Esophagus squamous epithelium (tissue), 5 donors: ENCODE results near the gene TRIM23. TPM values are rescaled to one million over a fixed set of nuclear protein-coding genes. Genes with fewer than 3 reads are reported as not detected.
"Not testable (repeated sequence)": the region's sequence is repeated elsewhere in the genome, so short reads cannot be mapped to it uniquely, and the experiment has no call there.

ENCODE experiments used
- DNase-seq: peaks from one replicate; lab custom pipeline; 2025; lab: John Stamatoyannopoulos, UW
- H3K27ac ChIP-seq, 4 donors: fragments of 200-600 bp; sonication (generic); one replicate each; pipeline ENCODE4 v1.5.1; 2016 to 2019; ENCODE audit warnings: mild to moderate bottlenecking in 1 of 4
- H3K27me3 ChIP-seq, 4 donors: fragments of 200-600 bp; sonication (generic); 1 replicate in 3 of 4; 2 replicates in 1 of 4; pipeline versions ENCODE4 v1.5.1 to v1.6.0; 2017 to 2021; ENCODE audit warnings: antibody characterized with exemption in 1 of 4
- H3K36me3 ChIP-seq, 3 donors: fragments of 200-600 bp; sonication (generic); one replicate each; pipeline ENCODE4 v1.5.1; 2016 to 2019
- H3K4me1 ChIP-seq, 3 donors: fragments of 200-600 bp; sonication (generic); one replicate each; pipeline ENCODE4 v1.5.1; 2017 to 2019
- H3K4me3 ChIP-seq, 4 donors: fragments of 200-600 bp; sonication (generic); 1 replicate in 3 of 4; 2 replicates in 1 of 4; pipeline ENCODE4 v1.5.1; 2016 to 2019; ENCODE audit warnings: mild to moderate bottlenecking in 2 of 4, moderate library complexity in 1 of 4
- H3K9me3 ChIP-seq, 3 donors: fragments of 200-600 bp; sonication (generic); one replicate each; pipeline ENCODE4 v1.5.1; 2016 to 2019
- POLR2A ChIP-seq, 4 donors: fragments of 450-650 bp; IDR thresholded peaks; one replicate each; pipeline ENCODE4 v1.6.1; 2017; ENCODE audit warnings: antibody characterized with exemption in 4 of 4, mild to moderate bottlenecking in 4 of 4, moderate library complexity in 3 of 4
- WGBS, 2 donors: methylation state at CpG; one replicate each; pipeline ENCODE4 v1.1.5; 2018; 5-methylcytosine and 5-hydroxymethylcytosine counted together
- intact Hi-C: fragments of 100-400 bp; cut with DNase I; formaldehyde crosslinking; loops from one replicate; pipeline ENCODE4 v1.15.0; 2022
- total RNA-seq, 4 donors: library from RNA; depleted of rRNA; stranded (reverse); fragments of >200 nt; gene quantifications; one replicate each; pipeline ENCODE4 v1.1.0, GENCODE V29; 2016
- TF ChIP-seq, protein P1 (sequence below), 6 experiments: fragments of 450-650 bp in 4 of 6; fragments of 200-600 bp in 2 of 6; sonication (generic) in 2 of 6; IDR thresholded peaks; one replicate each; pipeline ENCODE4 v1.5.1; 2016 to 2019; ENCODE audit warnings: antibody characterized with exemption in 6 of 6, mild to moderate bottlenecking in 4 of 6, moderate library complexity in 4 of 6
- donor health status: DM: yes; HTN: yes; CAD: no.

Gene TRIM23
- total RNA-seq, 4 donors from 2014 or later = 5.5 to 14.1 (median 7.4) TPM

- H3K4me1 ChIP-seq = no peaks in the 10 kb centered on the region
- 79 to 85% methylated on average over 4 of the region's 4 CpGs for WGBS, 2 donors
- intact Hi-C loops = no loop called here
- TF ChIP-seq, protein P1, sequence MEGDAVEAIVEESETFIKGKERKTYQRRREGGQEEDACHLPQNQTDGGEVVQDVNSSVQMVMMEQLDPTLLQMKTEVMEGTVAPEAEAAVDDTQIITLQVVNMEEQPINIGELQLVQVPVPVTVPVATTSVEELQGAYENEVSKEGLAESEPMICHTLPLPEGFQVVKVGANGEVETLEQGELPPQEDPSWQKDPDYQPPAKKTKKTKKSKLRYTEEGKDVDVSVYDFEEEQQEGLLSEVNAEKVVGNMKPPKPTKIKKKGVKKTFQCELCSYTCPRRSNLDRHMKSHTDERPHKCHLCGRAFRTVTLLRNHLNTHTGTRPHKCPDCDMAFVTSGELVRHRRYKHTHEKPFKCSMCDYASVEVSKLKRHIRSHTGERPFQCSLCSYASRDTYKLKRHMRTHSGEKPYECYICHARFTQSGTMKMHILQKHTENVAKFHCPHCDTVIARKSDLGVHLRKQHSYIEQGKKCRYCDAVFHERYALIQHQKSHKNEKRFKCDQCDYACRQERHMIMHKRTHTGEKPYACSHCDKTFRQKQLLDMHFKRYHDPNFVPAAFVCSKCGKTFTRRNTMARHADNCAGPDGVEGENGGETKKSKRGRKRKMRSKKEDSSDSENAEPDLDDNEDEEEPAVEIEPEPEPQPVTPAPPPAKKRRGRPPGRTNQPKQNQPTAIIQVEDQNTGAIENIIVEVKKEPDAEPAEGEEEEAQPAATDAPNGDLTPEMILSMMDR (IDR thresholded peaks at IDR 0.05) = no peak
- TF ChIP-seq POLR2A (IDR thresholded peaks at IDR 0.05) = no peak
- no peak overlapping the region for H3K4me3 ChIP-seq
- no peak for DNase-seq
- no peak overlapping the region for H3K27ac ChIP-seq
- H3K27me3 ChIP-seq = no peaks in the 10 kb centered on the region
- H3K36me3 ChIP-seq = peaks cover 0 to 100% (median 6%) of the 10 kb centered on the region in 3 donors
- no peaks in the 10 kb centered on the region for H3K9me3 ChIP-seq
These were observed 11.7 kb downstream of the TRIM23 start for GRCh38 chr5:65612298-65612907.

DNA sequence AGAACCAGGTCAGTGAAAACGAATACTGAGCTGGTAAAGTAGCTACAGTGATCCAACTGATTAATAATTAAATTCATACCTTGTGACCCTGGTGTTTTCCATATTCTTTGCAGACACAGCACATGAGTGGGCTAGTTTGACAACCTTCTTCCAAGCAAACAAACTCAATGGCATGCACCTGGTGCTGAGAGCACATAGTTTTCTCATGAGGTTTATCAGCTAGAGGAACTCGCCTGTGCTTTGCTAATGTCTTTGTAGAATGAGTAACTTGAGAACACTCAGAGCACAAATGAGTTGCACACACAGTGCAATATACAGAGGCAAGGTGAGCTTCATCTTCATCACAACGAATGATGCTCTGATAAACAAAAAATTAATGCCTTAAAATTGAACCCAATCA, 12.6 kb downstream of the TRIM23 start:
- H3K9me3 ChIP-seq = no peaks in the 10 kb centered on the region
- TF ChIP-seq, protein P1 (IDR thresholded peaks at IDR 0.05) = no peak
- no peak for TF ChIP-seq POLR2A (IDR thresholded peaks at IDR 0.05)
- H3K4me3 ChIP-seq = no peak overlapping the region
- 70 to 81% methylated on average over 3 of the region's 3 CpGs for WGBS, 2 donors
- H3K27me3 ChIP-seq = no peaks in the 10 kb centered on the region
- no peaks in the 10 kb centered on the region for H3K4me1 ChIP-seq
- intact Hi-C loops = no loop called here
- no peak for DNase-seq
- H3K27ac ChIP-seq = no peak overlapping the region
- peaks cover 0 to 100% (median 7%) of the 10 kb centered on the region in 3 donors for H3K36me3 ChIP-seq

- DNase-seq, H3K27ac ChIP-seq, H3K27me3 ChIP-seq, intact Hi-C loops, H3K4me1 ChIP-seq, H3K4me3 ChIP-seq, H3K9me3 ChIP-seq: not testable (repeated sequence)
- no CpG with 5 or more reads among the region's 1 CpG for WGBS, 2 donors
- H3K36me3 ChIP-seq = peaks cover 0 to 99% (median 4%) of the 10 kb centered on the region in 3 donors
These were observed 22.4 kb downstream of the TRIM23 start for GRCh38 chr5:65601761-65602160.

GRCh38 chr5:65588694-65589093, 35.4 kb downstream of the TRIM23 start:
- 84 to 96% methylated on average over 2 of the region's 2 CpGs for WGBS, 2 donors
- no peaks in the 10 kb centered on the region for H3K4me1 ChIP-seq
- TF ChIP-seq, protein P1 (IDR thresholded peaks at IDR 0.05) = no peak
- TF ChIP-seq POLR2A (IDR thresholded peaks at IDR 0.05) = no peak
- DNase-seq = no peak
- no peak overlapping the region for H3K4me3 ChIP-seq
- H3K27me3 ChIP-seq = no peaks in the 10 kb centered on the region
- H3K27ac ChIP-seq = no peak overlapping the region
- intact Hi-C loops = no loop called here
- no peaks in the 10 kb centered on the region for H3K9me3 ChIP-seq
- H3K36me3 ChIP-seq = peaks cover 0 to 100% (median 25%) of the 10 kb centered on the region in 3 donors

GRCh38 chr5:65577141-65577540, 47.0 kb downstream of the TRIM23 start:
- Histone ChIP-seq H3K27me3 (no peaks in the 10 kb centered on the region), H3K4me3 (no peak overlapping the region), H3K4me1 (no peaks in the 10 kb centered on the region), H3K9me3 (no peaks in the 10 kb centered on the region), H3K36me3 (peaks cover 0 to 83% (median 11%) of the 10 kb centered on the region in 3 donors), H3K27ac (no peak overlapping the region)
- intact Hi-C loops = no loop called here
- DNase-seq = no peak
- TF ChIP-seq POLR2A (IDR thresholded peaks at IDR 0.05) = no peak
- TF ChIP-seq, protein P1 (IDR thresholded peaks at IDR 0.05) = no peak
